DND-41 (cell line): ENCODE measurements around the gene LILRB4.

Experiments used
- EZH2 ChIP-seq: IDR thresholded peaks from 3 replicates; pipeline ENCODE4 v1.6.1; 2012; ENCODE audit warnings: borderline replicate concordance, low read depth, mild to moderate bottlenecking, moderate library complexity, low read length, inconsistent platforms; ENCODE audit not compliant: severe bottlenecking
- TF ChIP-seq, protein P1 (sequence below): IDR thresholded peaks from 2 replicates; pipeline ENCODE4 v1.5.1; 2012; ENCODE audit warnings: borderline replicate concordance, low read length, moderate library complexity, mild to moderate bottlenecking; ENCODE audit not compliant: poor library complexity, severe bottlenecking; ENCODE audit errors: extremely low read depth

DNA sequence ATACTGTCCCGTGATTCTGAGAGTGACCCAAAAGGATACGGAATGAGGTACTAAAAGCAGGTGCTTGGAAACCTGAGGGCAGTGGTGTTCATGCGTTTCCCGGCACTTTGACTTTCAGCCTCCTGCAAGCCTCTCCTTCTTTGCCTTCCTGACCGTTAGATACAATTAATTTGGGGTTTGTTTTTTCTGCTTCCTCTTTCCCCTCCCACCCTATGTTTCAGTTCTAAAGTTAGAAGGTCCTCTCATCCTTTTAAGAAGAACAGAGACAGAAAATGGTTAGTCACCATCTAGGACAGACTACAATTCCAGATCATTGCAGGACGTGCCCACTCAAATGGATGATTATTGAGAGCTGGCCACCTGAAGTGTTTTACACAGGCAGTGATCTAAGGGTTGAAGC, 1.8 kb upstream of the LILRB4 start:
- TF ChIP-seq, protein P1, sequence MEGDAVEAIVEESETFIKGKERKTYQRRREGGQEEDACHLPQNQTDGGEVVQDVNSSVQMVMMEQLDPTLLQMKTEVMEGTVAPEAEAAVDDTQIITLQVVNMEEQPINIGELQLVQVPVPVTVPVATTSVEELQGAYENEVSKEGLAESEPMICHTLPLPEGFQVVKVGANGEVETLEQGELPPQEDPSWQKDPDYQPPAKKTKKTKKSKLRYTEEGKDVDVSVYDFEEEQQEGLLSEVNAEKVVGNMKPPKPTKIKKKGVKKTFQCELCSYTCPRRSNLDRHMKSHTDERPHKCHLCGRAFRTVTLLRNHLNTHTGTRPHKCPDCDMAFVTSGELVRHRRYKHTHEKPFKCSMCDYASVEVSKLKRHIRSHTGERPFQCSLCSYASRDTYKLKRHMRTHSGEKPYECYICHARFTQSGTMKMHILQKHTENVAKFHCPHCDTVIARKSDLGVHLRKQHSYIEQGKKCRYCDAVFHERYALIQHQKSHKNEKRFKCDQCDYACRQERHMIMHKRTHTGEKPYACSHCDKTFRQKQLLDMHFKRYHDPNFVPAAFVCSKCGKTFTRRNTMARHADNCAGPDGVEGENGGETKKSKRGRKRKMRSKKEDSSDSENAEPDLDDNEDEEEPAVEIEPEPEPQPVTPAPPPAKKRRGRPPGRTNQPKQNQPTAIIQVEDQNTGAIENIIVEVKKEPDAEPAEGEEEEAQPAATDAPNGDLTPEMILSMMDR: no peak
- no peak for TF ChIP-seq EZH2
